Sigmoid colon (tissue), 7 donors: ENCODE measurements around the gene IMPA2. TPM values are rescaled to one million over a fixed set of nuclear protein-coding genes. Genes with fewer than 3 reads are reported as not detected.

ENCODE experiments used
- DNase-seq: peaks from one replicate; pipeline ENCODE4 v3.0.0-alpha.2; 2019
- H3K27ac ChIP-seq, 4 donors: fragments of 200-600 bp; sonication (generic); one replicate each; pipeline ENCODE4 v1.5.1; 2016 to 2019; ENCODE audit warnings: mild to moderate bottlenecking in 1 of 4
- H3K27me3 ChIP-seq, 3 donors: fragments of 200-600 bp; sonication (generic); one replicate each; pipeline ENCODE4 v1.5.1; 2019; ENCODE audit warnings: mild to moderate bottlenecking in 1 of 3
- H3K36me3 ChIP-seq, 4 donors: fragments of 200-600 bp; sonication (generic); one replicate each; pipeline ENCODE4 v1.5.1; 2016 to 2019
- H3K4me1 ChIP-seq, 4 donors: fragments of 200-600 bp; sonication (generic); one replicate each; pipeline ENCODE4 v1.5.1; 2017 to 2019
- H3K4me3 ChIP-seq, 4 donors: fragments of 200-600 bp; sonication (generic); one replicate each; pipeline ENCODE4 v1.5.1; 2017 to 2019; ENCODE audit warnings: mild to moderate bottlenecking in 2 of 4, moderate library complexity in 1 of 4
- H3K9me3 ChIP-seq, 4 donors: fragments of 200-600 bp in 3 of 4; sonication (generic) in 3 of 4; one replicate each; pipeline versions ENCODE4 v1.5.1 to v1.6.1; 2013 to 2019
- CTCF ChIP-seq, 4 experiments: fragments of 450-650 bp in 3 of 4; fragments of 200-600 bp in 1 of 4; IDR thresholded peaks; one replicate each; pipeline ENCODE4 v1.5.1; 2016 to 2019; ENCODE audit warnings: antibody characterized with exemption in 4 of 4, mild to moderate bottlenecking in 3 of 4, moderate library complexity in 2 of 4
- EP300 ChIP-seq, 4 donors: sonication (generic); formaldehyde crosslinking; IDR thresholded peaks; one replicate each; pipeline ENCODE4 v1.6.1; 2017; ENCODE audit warnings: antibody characterized with exemption in 4 of 4
- POLR2A ChIP-seq, 2 donors: fragments of 450-650 bp; IDR thresholded peaks; one replicate each; pipeline ENCODE4 v1.6.1; 2016; ENCODE audit warnings: antibody characterized with exemption in 2 of 2, mild to moderate bottlenecking in 2 of 2, moderate library complexity in 2 of 2
- POLR2AphosphoS5 ChIP-seq, 4 donors: sonication (generic); formaldehyde crosslinking; IDR thresholded peaks; one replicate each; pipeline ENCODE4 v1.6.1; 2017; ENCODE audit warnings: antibody characterized with exemption in 4 of 4
- WGBS, 2 donors: extraction: QIAGEN DNeasy Blood & Tissue Kit; methylation state at CpG; one replicate each; pipeline ENCODE4 v1.1.7; 2013; 5-methylcytosine and 5-hydroxymethylcytosine counted together
- intact Hi-C: fragments of 100-400 bp; cut with DNase I; formaldehyde crosslinking; loops from one replicate; pipeline ENCODE4 v1.15.1; 2023
- polyA plus RNA-seq, 3 donors: library from polyadenylated mRNA; stranded (reverse); fragments of 200-250 nt; gene quantifications; one replicate each; pipeline ENCODE4 v1.2.3, GENCODE V29; 2013
- total RNA-seq, 4 donors: library from RNA; depleted of rRNA; stranded (reverse); fragments of >200 nt; gene quantifications; one replicate each; pipeline ENCODE4 v1.1.0, GENCODE V29; 2016
- donor health status: healthy with polysubstance abuse.
- donor health status: Bipolar disorder and iron deficiency.
- donor health status: healthy.

IMPA2 gene
- total and polyA plus RNA-seq, 7 donors, result 21.3 to 138 (median 66.5) TPM

GRCh38 chr18:11996190-11996754, 15.0 kb downstream of the IMPA2 start:
- H3K4me3 ChIP-seq, result no peak overlapping the region
- peak; percentile 49 for DNase-seq
- peaks cover 0 to 23% (median 12%) of the 10 kb centered on the region in 4 donors for H3K4me1 ChIP-seq
- H3K36me3 ChIP-seq, result peaks cover 0 to 22% (median 6%) of the 10 kb centered on the region in 4 donors
- H3K27ac ChIP-seq, result peak overlapping the region in 3 of 4 donors; percentile 44 to 70 (median 51)
- H3K27me3 ChIP-seq, result no peaks in the 10 kb centered on the region
- TF ChIP-seq EP300 (IDR thresholded peaks at IDR 0.05), result no peak
- no peak for TF ChIP-seq POLR2A (IDR thresholded peaks at IDR 0.05)
- no peak for TF ChIP-seq POLR2AphosphoS5 (IDR thresholded peaks at IDR 0.05)
- no peak for TF ChIP-seq CTCF (IDR thresholded peaks at IDR 0.05)
- 81 to 83% methylated on average over 9 of the region's 9 CpGs for WGBS, 2 donors
- intact Hi-C loops, result no loop called here
- H3K9me3 ChIP-seq, result no peaks in the 10 kb centered on the region

GRCh38 chr18:11996907-11997306, 15.6 kb downstream of the IMPA2 start:
- DNase-seq, result no peak
- TF ChIP-seq POLR2A (IDR thresholded peaks at IDR 0.05) (no peak), EP300 (IDR thresholded peaks at IDR 0.05) (no peak), POLR2AphosphoS5 (IDR thresholded peaks at IDR 0.05) (no peak), CTCF (IDR thresholded peaks at IDR 0.05) (no peak)
- Histone ChIP-seq H3K4me1 (peaks cover 0 to 23% (median 12%) of the 10 kb centered on the region in 4 donors), H3K4me3 (no peak overlapping the region), H3K27me3 (no peaks in the 10 kb centered on the region), H3K27ac (peak overlapping the region in 1 of 4 donors; percentile 70), H3K36me3 (peaks cover 0 to 28% (median 6%) of the 10 kb centered on the region in 4 donors), H3K9me3 (no peaks in the 10 kb centered on the region)
- 85 to 95% methylated on average over 4 of the region's 4 CpGs for WGBS, 2 donors
- intact Hi-C loops, result no loop called here

GRCh38 chr18:11997466-11997865, 16.2 kb downstream of the IMPA2 start:
- Histone ChIP-seq H3K4me3 (no peak overlapping the region), H3K9me3 (no peaks in the 10 kb centered on the region), H3K27ac (peak overlapping the region in 1 of 4 donors; percentile 70), H3K36me3 (peaks cover 0 to 28% (median 6%) of the 10 kb centered on the region in 4 donors), H3K4me1 (peaks cover 0 to 23% (median 12%) of the 10 kb centered on the region in 4 donors), H3K27me3 (no peaks in the 10 kb centered on the region)
- TF ChIP-seq POLR2A (IDR thresholded peaks at IDR 0.05), result no peak
- no peak for TF ChIP-seq EP300 (IDR thresholded peaks at IDR 0.05)
- TF ChIP-seq CTCF (IDR thresholded peaks at IDR 0.05), result no peak
- TF ChIP-seq POLR2AphosphoS5 (IDR thresholded peaks at IDR 0.05), result no peak
- WGBS, 2 donors, result 78 to 88% methylated on average over 9 of the region's 9 CpGs
- DNase-seq, result peak; percentile 61
- intact Hi-C loops, result no loop called here

GRCh38 chr18:11998193-11998592, 16.9 kb downstream of the IMPA2 start:
- Histone ChIP-seq H3K27me3 (no peaks in the 10 kb centered on the region), H3K9me3 (no peaks in the 10 kb centered on the region), H3K4me1 (peaks cover 0 to 23% (median 12%) of the 10 kb centered on the region in 4 donors), H3K36me3 (peaks cover 0 to 28% (median 6%) of the 10 kb centered on the region in 4 donors), H3K27ac (peak overlapping the region in 1 of 4 donors; percentile 29), H3K4me3 (no peak overlapping the region)
- no peak for TF ChIP-seq POLR2AphosphoS5 (IDR thresholded peaks at IDR 0.05)
- TF ChIP-seq CTCF (IDR thresholded peaks at IDR 0.05), result no peak
- no peak for TF ChIP-seq EP300 (IDR thresholded peaks at IDR 0.05)
- no peak for TF ChIP-seq POLR2A (IDR thresholded peaks at IDR 0.05)
- peak; percentile 57 for DNase-seq
- intact Hi-C loops, result no loop called here
- 46 to 65% methylated on average over 5 of the region's 5 CpGs for WGBS, 2 donors
